ENCODE data around the gene HDAC8. TPM values are rescaled to one million over a fixed set of nuclear protein-coding genes. Genes with fewer than 3 reads are reported as not detected.

HDAC8 gene
- total RNA-seq, 1 experiment from 2014 or later, result 21.4 TPM

DNA sequence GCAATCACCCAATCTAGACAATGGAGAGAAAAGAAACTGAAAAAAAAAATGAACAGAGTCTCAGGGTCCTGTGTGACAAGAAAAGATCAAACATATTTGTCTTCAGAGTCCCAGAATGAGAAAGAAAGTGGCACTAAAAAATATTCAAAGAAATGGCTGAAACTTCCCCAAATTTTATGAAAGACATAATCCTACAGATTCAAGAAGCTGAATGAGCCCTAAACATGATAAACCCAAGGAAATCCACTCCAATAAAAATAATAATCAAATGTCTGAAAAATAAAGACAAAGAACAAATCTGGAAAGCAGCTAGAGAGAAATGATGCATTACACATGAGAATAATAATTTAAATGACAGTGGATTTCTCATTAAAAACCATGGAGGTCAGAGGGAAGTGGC lies 136.6 kb downstream of the HDAC8 start:
- H3K4me1 Mint-ChIP-seq, result no peaks in the 10 kb centered on the region
- Histone ChIP-seq H3K18ac (ENCODE audit: insufficient read length, low read depth, low read length) (no peak overlapping the region), H3K79me1 (ENCODE audit: insufficient read depth, low read depth, low read length, poor library complexity, severe bottlenecking) (no peaks in the 10 kb centered on the region), H2BK15ac (ENCODE audit: low read depth, low read length) (no peak overlapping the region), H3K4me1 (ENCODE audit: insufficient read depth, low read length) (no peaks in the 10 kb centered on the region), H3K4me2 (ENCODE audit: insufficient read depth, insufficient read length, low read length) (no peak overlapping the region), H4K5ac (ENCODE audit: insufficient read length, low read depth, low read length) (no peak overlapping the region), H3K27me3 (ENCODE audit: insufficient read depth, low read length) (no peaks in the 10 kb centered on the region), H4K8ac (replicated peaks; ENCODE audit: insufficient read length, low read depth, low read length) (no peak overlapping the region), H3K79me2 (ENCODE audit: insufficient read depth, low read length) (no peaks in the 10 kb centered on the region), H3K9ac (ENCODE audit: extremely low read depth, insufficient read length, low read length) (no peak overlapping the region), H3K56ac (ENCODE audit: insufficient read length, low read depth, low read length) (no peak overlapping the region), H2BK120ac (ENCODE audit: low read depth, low read length, poor library complexity, severe bottlenecking) (no peak overlapping the region), H4K91ac (ENCODE audit: insufficient read length, low read depth, low read length) (no peak overlapping the region), H3K23ac (ENCODE audit: insufficient read length, low read depth, low read length) (no peak overlapping the region), H2AFZ (ENCODE audit: low read length) (no peak overlapping the region), H2BK20ac (ENCODE audit: low read depth, low read length, poor library complexity, severe bottlenecking) (no peak overlapping the region), H3K14ac (ENCODE audit: insufficient read depth, low read length) (no peak overlapping the region), H3K9me3 (ENCODE audit: control insufficient read depth, low read depth, low read length) (peaks cover 17% of the 10 kb centered on the region), H2BK12ac (ENCODE audit: insufficient read length, low read depth, low read length) (no peak overlapping the region), H3T11ph (ENCODE audit: low read length) (no peak overlapping the region), H3K23me2 (ENCODE audit: insufficient read length, low read depth, low read length, poor library complexity, severe bottlenecking) (no peaks in the 10 kb centered on the region), H2AK5ac (ENCODE audit: insufficient read length, low read length) (no peak overlapping the region), H3K4ac (ENCODE audit: low read depth, low read length) (no peak overlapping the region), H2BK5ac (ENCODE audit: insufficient read length, low read length) (no peak overlapping the region), H4K20me1 (ENCODE audit: control insufficient read depth, insufficient read depth, insufficient read length) (no peaks in the 10 kb centered on the region), H3K27ac (ENCODE audit: insufficient read length, low read depth, low read length) (no peak overlapping the region)
- peaks cover 29 to 49% (median 46%) of the 10 kb centered on the region in 3 experiments for H3K36me3 Mint-ChIP-seq (ENCODE audit: insufficient read depth in 1 of 3, low read depth in 3 of 3)
- TF ChIP-seq, protein P1, sequence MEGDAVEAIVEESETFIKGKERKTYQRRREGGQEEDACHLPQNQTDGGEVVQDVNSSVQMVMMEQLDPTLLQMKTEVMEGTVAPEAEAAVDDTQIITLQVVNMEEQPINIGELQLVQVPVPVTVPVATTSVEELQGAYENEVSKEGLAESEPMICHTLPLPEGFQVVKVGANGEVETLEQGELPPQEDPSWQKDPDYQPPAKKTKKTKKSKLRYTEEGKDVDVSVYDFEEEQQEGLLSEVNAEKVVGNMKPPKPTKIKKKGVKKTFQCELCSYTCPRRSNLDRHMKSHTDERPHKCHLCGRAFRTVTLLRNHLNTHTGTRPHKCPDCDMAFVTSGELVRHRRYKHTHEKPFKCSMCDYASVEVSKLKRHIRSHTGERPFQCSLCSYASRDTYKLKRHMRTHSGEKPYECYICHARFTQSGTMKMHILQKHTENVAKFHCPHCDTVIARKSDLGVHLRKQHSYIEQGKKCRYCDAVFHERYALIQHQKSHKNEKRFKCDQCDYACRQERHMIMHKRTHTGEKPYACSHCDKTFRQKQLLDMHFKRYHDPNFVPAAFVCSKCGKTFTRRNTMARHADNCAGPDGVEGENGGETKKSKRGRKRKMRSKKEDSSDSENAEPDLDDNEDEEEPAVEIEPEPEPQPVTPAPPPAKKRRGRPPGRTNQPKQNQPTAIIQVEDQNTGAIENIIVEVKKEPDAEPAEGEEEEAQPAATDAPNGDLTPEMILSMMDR (conservative IDR thresholded peaks at IDR 0.05), result no peak
- DNase-seq, result no peak
- H3K9me3 Mint-ChIP-seq, result peaks cover 67 to 71% of the 10 kb centered on the region in 2 experiments
- no peak overlapping the region for H3K27ac Mint-ChIP-seq
- H3K4me3 Mint-ChIP-seq, result no peak overlapping the region
- peaks cover 2% of the 10 kb centered on the region; the same call in 1 of the 2 replicates for H3K27me3 Mint-ChIP-seq (ENCODE audit: low read depth)
